ENCODE data around the gene ZFX.

The ZFX gene

DNA sequence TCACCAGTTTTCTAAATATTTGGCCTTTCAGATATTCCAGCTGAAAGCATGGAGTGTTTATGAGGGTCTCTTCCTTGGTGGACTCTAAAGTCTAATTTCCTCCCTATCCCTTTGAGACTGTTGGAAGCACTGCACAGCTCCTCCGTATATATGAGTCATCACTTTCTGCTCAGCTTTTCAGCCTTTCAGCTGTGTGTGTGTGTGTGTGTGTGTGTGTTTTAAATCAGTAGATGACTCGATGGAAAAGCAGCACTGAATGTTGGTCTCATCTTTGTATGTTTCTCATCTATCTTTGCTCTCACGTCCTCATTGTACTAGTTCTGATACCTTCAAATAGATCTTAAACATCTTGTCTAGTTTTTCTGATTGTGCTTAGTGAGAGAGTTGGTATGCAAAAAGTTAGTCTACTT is 81.6 kb downstream of the ZFX start:
- TF ChIP-seq CTCF (IDR thresholded peaks at IDR 0.05; ENCODE audit: unreplicated experiment in 3 of 3), result no peak
- Mint-ChIP-seq H3K4me1 (peaks cover 29% of the 10 kb centered on the region), H3K36me3 (ENCODE audit: low read depth) (peaks cover 5% of the 10 kb centered on the region), H3K4me3 (peak overlapping the region in 1 of 3 experiments; percentile 14), H3K27ac (peak overlapping the region; percentile 49 to 82 (median 81)), H3K27me3 (ENCODE audit: low read depth) (no peaks in the 10 kb centered on the region), H3K9me3 (peaks cover 11% of the 10 kb centered on the region)

GRCh38 chrX:24231641-24232179 is 82.2 kb downstream of the ZFX start:
- Mint-ChIP-seq H3K27me3 (ENCODE audit: low read depth) (no peaks in the 10 kb centered on the region), H3K36me3 (ENCODE audit: low read depth) (peaks cover 1% of the 10 kb centered on the region), H3K4me1 (peaks cover 29% of the 10 kb centered on the region), H3K27ac (peak overlapping the region; percentile 28 to 82 (median 81)), H3K4me3 (no peak overlapping the region), H3K9me3 (peaks cover 8% of the 10 kb centered on the region)
- no peak for TF ChIP-seq CTCF (IDR thresholded peaks at IDR 0.05; ENCODE audit: unreplicated experiment in 3 of 3)

GRCh38 chrX:24232796-24233195 is 83.3 kb downstream of the ZFX start:
- H3K27me3 Mint-ChIP-seq (ENCODE audit: low read depth), result no peaks in the 10 kb centered on the region
- no peaks in the 10 kb centered on the region for H3K36me3 Mint-ChIP-seq (ENCODE audit: low read depth)
- peak overlapping the region; percentile 1 to 42 (median 10) for H3K27ac Mint-ChIP-seq
- no peak for TF ChIP-seq CTCF (IDR thresholded peaks at IDR 0.05; ENCODE audit: unreplicated experiment in 3 of 3)
- peaks cover 2% of the 10 kb centered on the region for H3K9me3 Mint-ChIP-seq
- H3K4me1 Mint-ChIP-seq, result peaks cover 29% of the 10 kb centered on the region
- no peak overlapping the region for H3K4me3 Mint-ChIP-seq

DNA sequence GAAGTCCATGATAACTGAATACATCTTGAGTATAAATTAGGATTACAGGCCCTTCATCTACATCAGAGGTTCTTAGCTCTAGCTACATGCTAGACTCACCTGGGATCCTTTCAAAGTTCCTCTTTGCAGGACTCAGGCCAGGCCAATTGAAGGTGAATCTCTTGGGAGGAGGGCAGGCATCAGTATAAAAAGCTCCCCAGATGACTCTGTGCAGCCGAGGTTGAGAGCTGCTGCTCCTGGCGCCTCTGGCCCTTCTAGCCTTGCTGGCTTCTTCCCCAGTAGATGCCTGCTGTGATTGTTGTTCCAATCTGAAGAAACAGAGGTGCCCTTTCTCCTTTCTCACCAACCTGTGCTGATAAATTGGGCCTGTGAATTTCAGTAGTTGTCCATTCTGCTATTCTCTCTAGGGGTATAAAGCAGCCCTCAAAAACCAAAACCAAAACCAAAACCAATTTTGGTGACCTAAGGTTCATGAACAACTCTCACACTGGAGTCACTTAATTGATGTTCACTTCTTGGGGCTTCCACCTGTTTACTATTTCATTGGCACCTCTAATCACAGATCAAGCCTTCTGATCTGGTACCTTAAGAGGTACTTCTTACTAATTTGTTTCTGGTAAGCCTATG is 85.7 kb downstream of the ZFX start:
- Mint-ChIP-seq H3K36me3 (ENCODE audit: low read depth) (no peaks in the 10 kb centered on the region), H3K27me3 (ENCODE audit: low read depth) (no peaks in the 10 kb centered on the region), H3K4me1 (peaks cover 25% of the 10 kb centered on the region), H3K27ac (no peak overlapping the region), H3K4me3 (no peak overlapping the region), H3K9me3 (no peaks in the 10 kb centered on the region)
- TF ChIP-seq CTCF (IDR thresholded peaks at IDR 0.05; ENCODE audit: unreplicated experiment in 3 of 3), result no peak

DNA sequence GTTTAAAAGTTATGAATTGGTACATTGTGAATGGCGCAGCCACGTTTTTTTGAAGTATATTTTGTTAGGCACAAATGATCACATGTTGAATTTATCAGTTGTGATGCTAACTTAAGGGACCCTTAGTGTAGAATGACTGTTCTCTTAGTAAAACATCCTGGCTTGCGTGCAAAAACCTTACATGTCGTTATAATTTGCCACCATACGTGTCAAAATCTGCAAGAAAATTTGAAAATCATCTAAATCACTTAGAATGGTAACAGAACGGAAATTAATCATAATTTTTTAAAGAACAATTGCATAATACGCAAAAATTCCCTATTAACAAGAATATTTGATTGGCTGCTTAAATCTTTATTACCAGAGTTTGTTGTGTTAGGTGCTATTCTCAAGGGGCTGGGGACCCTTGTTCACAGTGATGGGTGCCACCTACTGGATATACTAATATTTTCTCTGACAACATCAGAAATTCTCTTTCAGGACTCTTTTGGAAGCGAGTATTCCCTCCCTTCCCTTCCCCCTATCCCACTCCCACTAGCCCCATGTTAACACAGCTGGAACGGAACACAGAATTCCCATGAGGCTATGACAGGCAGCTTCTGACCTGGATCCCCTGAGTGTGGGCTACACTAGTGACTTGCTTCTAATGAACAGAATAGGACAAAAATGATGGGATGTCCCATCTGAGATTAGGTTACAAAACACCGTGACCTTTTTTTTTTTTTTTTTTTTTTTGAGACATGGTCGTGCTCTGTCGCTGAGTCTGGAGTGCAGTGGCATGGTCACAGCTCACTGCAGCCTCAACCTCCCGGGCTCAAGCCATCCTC is 92.5 kb downstream of the ZFX start:
- peak overlapping the region in 1 of 3 experiments; percentile 16 for H3K4me3 Mint-ChIP-seq
- peaks cover 29% of the 10 kb centered on the region for H3K4me1 Mint-ChIP-seq
- peak; percentile 50 to 57 (median 53) for TF ChIP-seq CTCF (IDR thresholded peaks at IDR 0.05; ENCODE audit: unreplicated experiment in 3 of 3)
- H3K9me3 Mint-ChIP-seq, result no peaks in the 10 kb centered on the region
- H3K36me3 Mint-ChIP-seq (ENCODE audit: low read depth), result no peaks in the 10 kb centered on the region
- H3K27me3 Mint-ChIP-seq (ENCODE audit: low read depth), result no peaks in the 10 kb centered on the region
- peak overlapping the region; percentile 10 to 84 (median 65) for H3K27ac Mint-ChIP-seq

Measured in nephron (organoid).